GM23338 (cell line): ENCODE measurements around the gene INKA1. TPM values are rescaled to one million over a fixed set of nuclear protein-coding genes. Genes with fewer than 3 reads are reported as not detected.

Experiments
- ATAC-seq: fragments of 200-7000 bp; cut with Tn5 transposase; 3 replicates; pipeline ENCODE4 v1.9.1; 2020
- DNase-seq: peaks from one replicate; pipeline ENCODE4 v3.0.0-alpha.2; 2015; ENCODE audit warnings: low spot score
- H2AFZ ChIP-seq: fragments of 200-600 bp; sonication (generic); 2 replicates; pipeline ENCODE4 v1.8.0; 2016; ENCODE audit warnings: antibody characterized with exemption, mild to moderate bottlenecking, moderate library complexity
- H3F3A ChIP-seq: fragments of 200-600 bp; sonication (generic); replicated peaks from 2 replicates; pipeline ENCODE4 v1.8.0; 2017; ENCODE audit warnings: antibody characterized with exemption, mixed run types, low read depth
- H3K27ac ChIP-seq: fragments of 200-600 bp; sonication (generic); 2 replicates; pipeline ENCODE4 v1.6.1; 2016; ENCODE audit warnings: low read depth
- H3K27me3 ChIP-seq: fragments of 200-600 bp; sonication (generic); 2 replicates; pipeline ENCODE4 v1.8.0; 2016; ENCODE audit warnings: mild to moderate bottlenecking, mixed run types, moderate library complexity; ENCODE audit not compliant: insufficient read depth
- H3K36me3 ChIP-seq: fragments of 200-600 bp; sonication (generic); 2 replicates; pipeline ENCODE4 v1.8.0; 2016; ENCODE audit warnings: mild to moderate bottlenecking; ENCODE audit not compliant: insufficient read depth
- H3K4me1 ChIP-seq: fragments of 200-600 bp; sonication (generic); 2 replicates; pipeline ENCODE4 v1.8.0; 2016; ENCODE audit warnings: mild to moderate bottlenecking, moderate library complexity; ENCODE audit not compliant: insufficient read depth
- H3K4me2 ChIP-seq: fragments of 200-600 bp; sonication (generic); 2 replicates; pipeline ENCODE4 v1.7.1; 2017; ENCODE audit warnings: mixed run types
- H3K4me3 ChIP-seq: fragments of 200-600 bp; sonication (generic); 2 replicates; pipeline ENCODE4 v1.6.1; 2016; ENCODE audit warnings: mixed run types
- H3K79me2 ChIP-seq: fragments of 200-600 bp; sonication (generic); replicated peaks from 2 replicates; pipeline ENCODE4 v1.8.0; 2017; ENCODE audit warnings: mild to moderate bottlenecking; ENCODE audit not compliant: insufficient read depth
- H3K9me2 ChIP-seq: fragments of 200-600 bp; sonication (generic); 2 replicates; pipeline ENCODE4 v1.8.0; 2017; ENCODE audit not compliant: insufficient read depth
- H4K20me1 ChIP-seq: fragments of 200-600 bp; sonication (generic); replicated peaks from 2 replicates; pipeline ENCODE4 v1.8.0; 2017; ENCODE audit warnings: mild to moderate bottlenecking; ENCODE audit not compliant: insufficient read depth
- H3K27ac Mint-ChIP-seq: 2 replicates; pipeline ENCODE4 v1.8.0; 2020; ENCODE audit warnings: inconsistent platforms, mild to moderate bottlenecking, moderate library complexity, mixed read lengths
- H3K27me3 Mint-ChIP-seq: 3 replicates; pipeline ENCODE4 v1.8.0; 2022; ENCODE audit warnings: low read depth, mild to moderate bottlenecking, moderate library complexity, mixed read lengths, inconsistent platforms; ENCODE audit not compliant: insufficient read depth, poor library complexity
- H3K36me3 Mint-ChIP-seq: 3 replicates; pipeline ENCODE4 v1.8.0; 2021; ENCODE audit warnings: low read depth, mild to moderate bottlenecking, inconsistent platforms, moderate library complexity, mixed read lengths
- H3K4me1 Mint-ChIP-seq: 3 replicates; pipeline ENCODE4 v1.8.0; 2020; ENCODE audit warnings: mild to moderate bottlenecking, inconsistent platforms, mixed read lengths
- H3K4me3 Mint-ChIP-seq: 3 replicates; pipeline ENCODE4 v1.8.0; 2021; ENCODE audit warnings: moderate library complexity, mild to moderate bottlenecking, inconsistent platforms, mixed read lengths
- H3K9me3 Mint-ChIP-seq: 3 replicates; pipeline ENCODE4 v1.8.0; 2020; ENCODE audit warnings: moderate library complexity, mild to moderate bottlenecking, inconsistent platforms, mixed read lengths
- CREB1 ChIP-seq: fragments of 250-450 bp; sonication (Bioruptor Pico); IDR thresholded peaks from 2 replicates; pipeline ENCODE4 v1.5.0; 2020; ENCODE audit warnings: low read depth, mild to moderate bottlenecking, moderate library complexity
- EZH2 ChIP-seq: fragments of 200-600 bp; sonication (generic); IDR thresholded peaks from one replicate; pipeline ENCODE4 v1.8.0; 2017; ENCODE audit warnings: antibody characterized with exemption, mild to moderate bottlenecking, low read depth; ENCODE audit not compliant: unreplicated experiment
- JUNB ChIP-seq: IDR thresholded peaks from one replicate; pipeline ENCODE4 v1.6.1; 2016; ENCODE audit warnings: antibody characterized with exemption; ENCODE audit not compliant: unreplicated experiment
- NANOG ChIP-seq: IDR thresholded peaks from 2 replicates; pipeline ENCODE4 v1.6.1; 2016; ENCODE audit warnings: antibody characterized with exemption, borderline replicate concordance
- POLR2AphosphoS5 ChIP-seq: IDR thresholded peaks from 2 replicates; pipeline ENCODE4 v1.6.1; 2016; ENCODE audit warnings: antibody characterized with exemption, low read depth
- REST ChIP-seq: IDR thresholded peaks from one replicate; pipeline ENCODE4 v1.6.1; 2018; ENCODE audit warnings: antibody characterized with exemption; ENCODE audit not compliant: unreplicated experiment
- polyA plus RNA-seq: library from polyadenylated mRNA; unstranded; fragments of >200 nt; fragmentation: Nextera tagmentation; extraction: Ambion mirVana; gene quantifications from 2 replicates; pipeline ENCODE4 v1.2.1, GENCODE V29; 2016
- total RNA-seq: library from RNA; depleted of rRNA; stranded (reverse); fragments of >200 nt; shearing (Covaris generic); gene quantifications from 2 replicates; pipeline ENCODE4 v1.2.3, GENCODE V29; 2014
- TF ChIP-seq, protein P1 (sequence below): fragments of 250-450 bp; sonication (Bioruptor Pico); IDR thresholded peaks from 2 replicates; pipeline ENCODE4 v1.5.0; 2020; ENCODE audit warnings: mild to moderate bottlenecking, moderate library complexity

INKA1 gene
- total and polyA plus RNA-seq, 2 experiments from 2014 or later: 3.7 to 4.0 TPM

GRCh38 chr3:49787182-49787464 is 15.9 kb upstream of the INKA1 start (continued):
- TF ChIP-seq REST: no peak
- no peak for TF ChIP-seq CREB1
- TF ChIP-seq EZH2: no peak
- TF ChIP-seq NANOG: no peak
- no peak for TF ChIP-seq JUNB
- no peak for TF ChIP-seq POLR2AphosphoS5

DNA sequence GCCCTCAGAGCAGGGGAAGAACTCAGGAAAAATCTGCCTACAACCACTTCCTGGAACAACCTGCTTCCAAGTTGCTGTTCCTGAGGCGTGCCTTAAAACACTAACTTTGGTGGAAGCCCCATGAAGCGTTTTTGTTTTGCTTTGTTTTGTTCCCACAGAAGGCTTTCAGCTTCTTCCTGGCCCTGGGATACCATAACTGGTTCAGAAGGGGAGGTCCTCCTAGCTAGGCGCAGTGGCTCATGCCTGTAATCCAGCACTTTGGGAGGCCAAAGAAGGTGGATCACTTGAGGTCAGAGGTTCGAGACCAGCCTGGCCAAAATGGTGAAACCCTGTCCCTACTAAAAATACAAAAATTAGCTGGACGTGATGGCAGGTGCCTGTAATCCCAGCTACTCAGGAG is 15.5 kb upstream of the INKA1 start:
- Histone ChIP-seq H3K36me3 (peaks cover 14% of the 10 kb centered on the region), H3K9me2 (no peaks in the 10 kb centered on the region), H3K27me3 (no peaks in the 10 kb centered on the region), H3K79me2 (peaks cover 37% of the 10 kb centered on the region), H4K20me1 (peaks cover 6% of the 10 kb centered on the region; the same call in 1 of the 2 replicates), H2AFZ (no peak overlapping the region), H3K4me3 (no peak overlapping the region), H3F3A (no peaks in the 10 kb centered on the region; the same call in 1 of the 2 replicates), H3K4me2 (no peak overlapping the region), H3K4me1 (peaks cover 7% of the 10 kb centered on the region), H3K27ac (no peak overlapping the region)
- H3K4me1 Mint-ChIP-seq: peaks cover 7% of the 10 kb centered on the region
- H3K4me3 Mint-ChIP-seq: no peak overlapping the region; the same call in 2 of the 3 replicates
- peaks cover 5% of the 10 kb centered on the region for H3K27me3 Mint-ChIP-seq
- no peak for ATAC-seq
- peaks cover 17% of the 10 kb centered on the region for H3K36me3 Mint-ChIP-seq
- no peaks in the 10 kb centered on the region for H3K9me3 Mint-ChIP-seq
- H3K27ac Mint-ChIP-seq: no peak overlapping the region; the same call in 1 of the 2 replicates
- TF ChIP-seq CREB1: no peak
- TF ChIP-seq, protein P1, sequence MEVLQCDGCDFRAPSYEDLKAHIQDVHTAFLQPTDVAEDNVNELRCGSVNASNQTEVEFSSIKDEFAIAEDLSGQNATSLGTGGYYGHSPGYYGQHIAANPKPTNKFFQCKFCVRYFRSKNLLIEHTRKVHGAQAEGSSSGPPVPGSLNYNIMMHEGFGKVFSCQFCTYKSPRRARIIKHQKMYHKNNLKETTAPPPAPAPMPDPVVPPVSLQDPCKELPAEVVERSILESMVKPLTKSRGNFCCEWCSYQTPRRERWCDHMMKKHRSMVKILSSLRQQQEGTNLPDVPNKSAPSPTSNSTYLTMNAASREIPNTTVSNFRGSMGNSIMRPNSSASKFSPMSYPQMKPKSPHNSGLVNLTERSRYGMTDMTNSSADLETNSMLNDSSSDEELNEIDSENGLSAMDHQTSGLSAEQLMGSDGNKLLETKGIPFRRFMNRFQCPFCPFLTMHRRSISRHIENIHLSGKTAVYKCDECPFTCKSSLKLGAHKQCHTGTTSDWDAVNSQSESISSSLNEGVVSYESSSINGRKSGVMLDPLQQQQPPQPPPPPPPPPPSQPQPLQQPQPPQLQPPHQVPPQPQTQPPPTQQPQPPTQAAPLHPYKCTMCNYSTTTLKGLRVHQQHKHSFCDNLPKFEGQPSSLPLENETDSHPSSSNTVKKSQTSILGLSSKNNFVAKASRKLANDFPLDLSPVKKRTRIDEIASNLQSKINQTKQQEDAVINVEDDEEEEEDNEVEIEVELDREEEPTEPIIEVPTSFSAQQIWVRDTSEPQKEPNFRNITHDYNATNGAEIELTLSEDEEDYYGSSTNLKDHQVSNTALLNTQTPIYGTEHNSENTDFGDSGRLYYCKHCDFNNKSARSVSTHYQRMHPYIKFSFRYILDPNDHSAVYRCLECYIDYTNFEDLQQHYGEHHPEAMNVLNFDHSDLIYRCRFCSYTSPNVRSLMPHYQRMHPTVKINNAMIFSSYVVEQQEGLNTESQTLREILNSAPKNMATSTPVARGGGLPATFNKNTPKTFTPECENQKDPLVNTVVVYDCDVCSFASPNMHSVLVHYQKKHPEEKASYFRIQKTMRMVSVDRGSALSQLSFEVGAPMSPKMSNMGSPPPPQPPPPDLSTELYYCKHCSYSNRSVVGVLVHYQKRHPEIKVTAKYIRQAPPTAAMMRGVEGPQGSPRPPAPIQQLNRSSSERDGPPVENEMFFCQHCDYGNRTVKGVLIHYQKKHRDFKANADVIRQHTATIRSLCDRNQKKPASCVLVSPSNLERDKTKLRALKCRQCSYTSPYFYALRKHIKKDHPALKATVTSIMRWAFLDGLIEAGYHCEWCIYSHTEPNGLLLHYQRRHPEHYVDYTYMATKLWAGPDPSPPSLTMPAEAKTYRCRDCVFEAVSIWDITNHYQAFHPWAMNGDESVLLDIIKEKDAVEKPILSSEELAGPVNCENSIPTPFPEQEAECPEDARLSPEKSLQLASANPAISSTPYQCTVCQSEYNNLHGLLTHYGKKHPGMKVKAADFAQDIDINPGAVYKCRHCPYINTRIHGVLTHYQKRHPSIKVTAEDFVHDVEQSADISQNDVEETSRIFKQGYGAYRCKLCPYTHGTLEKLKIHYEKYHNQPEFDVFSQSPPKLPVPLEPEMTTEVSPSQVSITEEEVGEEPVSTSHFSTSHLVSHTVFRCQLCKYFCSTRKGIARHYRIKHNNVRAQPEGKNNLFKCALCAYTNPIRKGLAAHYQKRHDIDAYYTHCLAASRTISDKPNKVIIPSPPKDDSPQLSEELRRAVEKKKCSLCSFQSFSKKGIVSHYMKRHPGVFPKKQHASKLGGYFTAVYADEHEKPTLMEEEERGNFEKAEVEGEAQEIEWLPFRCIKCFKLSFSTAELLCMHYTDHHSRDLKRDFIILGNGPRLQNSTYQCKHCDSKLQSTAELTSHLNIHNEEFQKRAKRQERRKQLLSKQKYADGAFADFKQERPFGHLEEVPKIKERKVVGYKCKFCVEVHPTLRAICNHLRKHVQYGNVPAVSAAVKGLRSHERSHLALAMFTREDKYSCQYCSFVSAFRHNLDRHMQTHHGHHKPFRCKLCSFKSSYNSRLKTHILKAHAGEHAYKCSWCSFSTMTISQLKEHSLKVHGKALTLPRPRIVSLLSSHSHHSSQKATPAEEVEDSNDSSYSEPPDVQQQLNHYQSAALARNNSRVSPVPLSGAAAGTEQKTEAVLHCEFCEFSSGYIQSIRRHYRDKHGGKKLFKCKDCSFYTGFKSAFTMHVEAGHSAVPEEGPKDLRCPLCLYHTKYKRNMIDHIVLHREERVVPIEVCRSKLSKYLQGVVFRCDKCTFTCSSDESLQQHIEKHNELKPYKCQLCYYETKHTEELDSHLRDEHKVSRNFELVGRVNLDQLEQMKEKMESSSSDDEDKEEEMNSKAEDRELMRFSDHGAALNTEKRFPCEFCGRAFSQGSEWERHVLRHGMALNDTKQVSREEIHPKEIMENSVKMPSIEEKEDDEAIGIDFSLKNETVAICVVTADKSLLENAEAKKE (CRISPR knock-in tag): no peak
- TF ChIP-seq REST: no peak
- no peak for TF ChIP-seq JUNB
- TF ChIP-seq EZH2: no peak
- DNase-seq: no peak
